ENCODE results near the gene KLK3. TPM values are rescaled to one million over a fixed set of nuclear protein-coding genes. Genes with fewer than 3 reads are reported as not detected.
A peak's percentile ranks its signal among the peaks of the same experiment; 100 is the strongest.
"Not testable (repeated sequence)": the region's sequence is repeated elsewhere in the genome, so short reads cannot be mapped to it uniquely, and the experiment has no call there.

KLK3 gene
- polyA plus RNA-seq (2013, experiment 1 of 2), result not detected
- polyA plus RNA-seq (2013, experiment 2 of 2), result not detected

GRCh38 chr19:50854636-50855410 lies at the start of gene KLK3:
Gene KLK3, plus strand, starts transcription at chr19:50854915. Its CDS starts 41 bp downstream, at chr19:50854956.
- Histone ChIP-seq H3K18ac (ENCODE audit: low read length) (no peak within 1 kb of the TSS), H2BK5ac (ENCODE audit: low read length) (peak within 1 kb of the TSS; percentile 60), H3K23ac (ENCODE audit: low read depth, low read length, poor library complexity) (no peak within 1 kb of the TSS), H2BK120ac (ENCODE audit: low read depth, low read length) (no peak within 1 kb of the TSS), H3K14ac (ENCODE audit: low read length) (no peak within 1 kb of the TSS), H2BK15ac (ENCODE audit: low read length) (no peak within 1 kb of the TSS), H3K4me2 (ENCODE audit: insufficient read depth, low read length, poor library complexity, severe bottlenecking) (no peak within 1 kb of the TSS), H2BK12ac (ENCODE audit: low read length) (no peak within 1 kb of the TSS), H3K4me3 (ENCODE audit: low read length in 2 of 2) (no peak within 1 kb of the TSS), H4K91ac (ENCODE audit: low read depth, low read length, poor library complexity) (no peak within 1 kb of the TSS), H3K27ac (replicated peaks; ENCODE audit: low read length) (no peak within 1 kb of the TSS), H4K8ac (ENCODE audit: low read depth, low read length) (no peak within 1 kb of the TSS), H3K9ac (ENCODE audit: low read depth, low read length, poor library complexity) (no peak within 1 kb of the TSS), H3K36me3 (replicated peaks in 1 of 2; ENCODE audit: control insufficient read depth in 2 of 2, insufficient read depth in 2 of 2, low read length in 2 of 2) (no peaks in the 10 kb centered on the region), H2AFZ (ENCODE audit: low read length) (no peak within 1 kb of the TSS), H3K4ac (ENCODE audit: low read length) (no peak within 1 kb of the TSS), H3K79me1 (ENCODE audit: low read depth, low read length) (no peaks in the 10 kb centered on the region), H3K9me3 (replicated peaks in 1 of 2; ENCODE audit: control insufficient read depth in 2 of 2, insufficient read depth in 1 of 2, low read depth in 1 of 2, low read length in 2 of 2) (no peaks in the 10 kb centered on the region), H2AK5ac (ENCODE audit: low read depth, low read length) (no peak within 1 kb of the TSS), H3K4me1 (ENCODE audit: control insufficient read depth in 2 of 2, insufficient read depth in 1 of 2, low read depth in 1 of 2, low read length in 2 of 2) (no peaks in the 10 kb centered on the region), H3K27me3 (ENCODE audit: control insufficient read depth in 3 of 3, insufficient read depth in 3 of 3, low read depth in 1 of 3, low read length in 3 of 3) (peaks cover 0 to 56% (median 0%) of the 10 kb centered on the region in 3 experiments)
- no peak for DNase-seq (ENCODE audit: low spot score)
- WGBS, 2 donors (ENCODE audit: extremely low coverage in 2 of 2, insufficient read length in 2 of 2, insufficient replicate concordance in 1 of 2), result no CpG with 5 or more reads among the region's 9 CpGs

GRCh38 chr19:50808856-50809255 lies 45.9 kb upstream of the KLK3 start:
- Histone ChIP-seq H2AFZ (ENCODE audit: low read length) (no peak overlapping the region), H3K9me3 (replicated peaks in 1 of 2; ENCODE audit: control insufficient read depth in 2 of 2, insufficient read depth in 1 of 2, low read depth in 1 of 2, low read length in 2 of 2) (no peaks in the 10 kb centered on the region), H3K27ac (replicated peaks; ENCODE audit: low read length) (no peak overlapping the region), H3K4me1 (ENCODE audit: control insufficient read depth in 2 of 2, insufficient read depth in 1 of 2, low read depth in 1 of 2, low read length in 2 of 2) (no peaks in the 10 kb centered on the region), H3K4me2 (ENCODE audit: insufficient read depth, low read length, poor library complexity, severe bottlenecking) (no peak overlapping the region), H2BK5ac (ENCODE audit: low read length) (no peak overlapping the region), H3K4ac (ENCODE audit: low read length) (no peak overlapping the region), H3K27me3 (ENCODE audit: control insufficient read depth in 3 of 3, insufficient read depth in 3 of 3, low read depth in 1 of 3, low read length in 3 of 3) (peaks cover 0 to 12% (median 7%) of the 10 kb centered on the region in 3 experiments), H2BK12ac (ENCODE audit: low read length) (no peak overlapping the region), H4K8ac (ENCODE audit: low read depth, low read length) (no peak overlapping the region), H3K23ac (ENCODE audit: low read depth, low read length, poor library complexity) (no peak overlapping the region), H4K91ac (ENCODE audit: low read depth, low read length, poor library complexity) (no peak overlapping the region), H2BK120ac (ENCODE audit: low read depth, low read length) (no peak overlapping the region), H3K36me3 (replicated peaks in 1 of 2; ENCODE audit: control insufficient read depth in 2 of 2, insufficient read depth in 2 of 2, low read length in 2 of 2) (no peaks in the 10 kb centered on the region), H2BK15ac (ENCODE audit: low read length) (no peak overlapping the region), H3K18ac (ENCODE audit: low read length) (no peak overlapping the region), H3K14ac (ENCODE audit: low read length) (no peak overlapping the region), H3K9ac (ENCODE audit: low read depth, low read length, poor library complexity) (no peak overlapping the region), H2AK5ac (ENCODE audit: low read depth, low read length) (no peak overlapping the region), H3K4me3 (ENCODE audit: low read length in 2 of 2) (no peak overlapping the region), H3K79me1 (ENCODE audit: low read depth, low read length) (no peaks in the 10 kb centered on the region)
- WGBS, 2 donors (ENCODE audit: extremely low coverage in 2 of 2, insufficient read length in 2 of 2, insufficient replicate concordance in 1 of 2), result no CpG with 5 or more reads among the region's 1 CpG
- DNase-seq (ENCODE audit: low spot score), result no peak

GRCh38 chr19:50811622-50812238 lies 43.0 kb upstream of the KLK3 start:
- H3K14ac ChIP-seq (ENCODE audit: low read length), result peak overlapping the region; percentile 95
- not testable (repeated sequence) for H3K9me3 ChIP-seq (replicated peaks in 1 of 2; ENCODE audit: control insufficient read depth in 2 of 2, insufficient read depth in 1 of 2, low read depth in 1 of 2, low read length in 2 of 2); H3K4ac ChIP-seq (ENCODE audit: low read length); H2BK5ac ChIP-seq (ENCODE audit: low read length); H2BK120ac ChIP-seq (ENCODE audit: low read depth, low read length); H3K4me1 ChIP-seq (ENCODE audit: control insufficient read depth in 2 of 2, insufficient read depth in 1 of 2, low read depth in 1 of 2, low read length in 2 of 2); H3K23ac ChIP-seq (ENCODE audit: low read depth, low read length, poor library complexity); H3K18ac ChIP-seq (ENCODE audit: low read length); H3K79me1 ChIP-seq (ENCODE audit: low read depth, low read length); H4K8ac ChIP-seq (ENCODE audit: low read depth, low read length); H2AFZ ChIP-seq (ENCODE audit: low read length); H2BK12ac ChIP-seq (ENCODE audit: low read length); H4K91ac ChIP-seq (ENCODE audit: low read depth, low read length, poor library complexity); H3K36me3 ChIP-seq (replicated peaks in 1 of 2; ENCODE audit: control insufficient read depth in 2 of 2, insufficient read depth in 2 of 2, low read length in 2 of 2); H3K4me2 ChIP-seq (ENCODE audit: insufficient read depth, low read length, poor library complexity, severe bottlenecking); H2BK15ac ChIP-seq (ENCODE audit: low read length); DNase-seq (ENCODE audit: low spot score); H3K27ac ChIP-seq (replicated peaks; ENCODE audit: low read length)
- H3K9ac ChIP-seq (ENCODE audit: low read depth, low read length, poor library complexity), result peak overlapping the region; percentile 56
- WGBS, 2 donors (ENCODE audit: extremely low coverage in 2 of 2, insufficient read length in 2 of 2, insufficient replicate concordance in 1 of 2), result no CpG with 5 or more reads among the region's 3 CpGs
- peak overlapping the region in 1 of 2 donors; percentile 62 for H3K4me3 ChIP-seq (ENCODE audit: low read length in 2 of 2)
- peak overlapping the region; percentile 45 for H2AK5ac ChIP-seq (ENCODE audit: low read depth, low read length)
- H3K27me3 ChIP-seq (ENCODE audit: control insufficient read depth in 3 of 3, insufficient read depth in 3 of 3, low read depth in 1 of 3, low read length in 3 of 3), result peaks cover 0 to 29% (median 7%) of the 10 kb centered on the region in 3 experiments

- Histone ChIP-seq H3K79me1 (ENCODE audit: low read depth, low read length) (no peaks in the 10 kb centered on the region), H2BK12ac (ENCODE audit: low read length) (no peak overlapping the region), H3K14ac (ENCODE audit: low read length) (no peak overlapping the region), H4K91ac (ENCODE audit: low read depth, low read length, poor library complexity) (no peak overlapping the region), H2AFZ (ENCODE audit: low read length) (no peak overlapping the region), H2BK5ac (ENCODE audit: low read length) (no peak overlapping the region), H4K8ac (ENCODE audit: low read depth, low read length) (no peak overlapping the region), H3K9me3 (replicated peaks in 1 of 2; ENCODE audit: control insufficient read depth in 2 of 2, insufficient read depth in 1 of 2, low read depth in 1 of 2, low read length in 2 of 2) (peaks cover 2 to 4% of the 10 kb centered on the region in 2 donors), H3K27me3 (ENCODE audit: control insufficient read depth in 3 of 3, insufficient read depth in 3 of 3, low read depth in 1 of 3, low read length in 3 of 3) (peaks cover 0 to 36% (median 8%) of the 10 kb centered on the region in 3 experiments), H3K36me3 (replicated peaks in 1 of 2; ENCODE audit: control insufficient read depth in 2 of 2, insufficient read depth in 2 of 2, low read length in 2 of 2) (no peaks in the 10 kb centered on the region), H3K9ac (ENCODE audit: low read depth, low read length, poor library complexity) (no peak overlapping the region), H2AK5ac (ENCODE audit: low read depth, low read length) (no peak overlapping the region), H3K4ac (ENCODE audit: low read length) (no peak overlapping the region), H2BK15ac (ENCODE audit: low read length) (no peak overlapping the region), H3K4me3 (ENCODE audit: low read length in 2 of 2) (no peak overlapping the region), H3K27ac (replicated peaks; ENCODE audit: low read length) (no peak overlapping the region), H2BK120ac (ENCODE audit: low read depth, low read length) (no peak overlapping the region), H3K4me2 (ENCODE audit: insufficient read depth, low read length, poor library complexity, severe bottlenecking) (no peak overlapping the region), H3K18ac (ENCODE audit: low read length) (peak overlapping the region; percentile 29), H3K23ac (ENCODE audit: low read depth, low read length, poor library complexity) (no peak overlapping the region), H3K4me1 (ENCODE audit: control insufficient read depth in 2 of 2, insufficient read depth in 1 of 2, low read depth in 1 of 2, low read length in 2 of 2) (no peaks in the 10 kb centered on the region)
- WGBS, 2 donors (ENCODE audit: extremely low coverage in 2 of 2, insufficient read length in 2 of 2, insufficient replicate concordance in 1 of 2), result no CpG with 5 or more reads among the region's 3 CpGs
- no peak for DNase-seq (ENCODE audit: low spot score)
Measured at GRCh38 chr19:50812474-50812873, 42.2 kb upstream of the KLK3 start.
